ENCODE measurements around the gene TMCC1.

TMCC1 gene

GRCh38 chr3:129607391-129608068 lies 286.0 kb downstream of the TMCC1 start:
- no peak overlapping the region for H3K27ac ChIP-seq
- TF ChIP-seq, protein P1, sequence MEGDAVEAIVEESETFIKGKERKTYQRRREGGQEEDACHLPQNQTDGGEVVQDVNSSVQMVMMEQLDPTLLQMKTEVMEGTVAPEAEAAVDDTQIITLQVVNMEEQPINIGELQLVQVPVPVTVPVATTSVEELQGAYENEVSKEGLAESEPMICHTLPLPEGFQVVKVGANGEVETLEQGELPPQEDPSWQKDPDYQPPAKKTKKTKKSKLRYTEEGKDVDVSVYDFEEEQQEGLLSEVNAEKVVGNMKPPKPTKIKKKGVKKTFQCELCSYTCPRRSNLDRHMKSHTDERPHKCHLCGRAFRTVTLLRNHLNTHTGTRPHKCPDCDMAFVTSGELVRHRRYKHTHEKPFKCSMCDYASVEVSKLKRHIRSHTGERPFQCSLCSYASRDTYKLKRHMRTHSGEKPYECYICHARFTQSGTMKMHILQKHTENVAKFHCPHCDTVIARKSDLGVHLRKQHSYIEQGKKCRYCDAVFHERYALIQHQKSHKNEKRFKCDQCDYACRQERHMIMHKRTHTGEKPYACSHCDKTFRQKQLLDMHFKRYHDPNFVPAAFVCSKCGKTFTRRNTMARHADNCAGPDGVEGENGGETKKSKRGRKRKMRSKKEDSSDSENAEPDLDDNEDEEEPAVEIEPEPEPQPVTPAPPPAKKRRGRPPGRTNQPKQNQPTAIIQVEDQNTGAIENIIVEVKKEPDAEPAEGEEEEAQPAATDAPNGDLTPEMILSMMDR (conservative IDR thresholded peaks at IDR 0.05), result no peak

GRCh38 chr3:129606636-129607390 lies 286.7 kb downstream of the TMCC1 start, which contains the start of gene PLXND1:
PLXND1 (minus strand) TSS chr3:129606676; CDS start chr3:129606639, 37 bp downstream.
- H3K27ac ChIP-seq, result no peak within 1 kb of the TSS

GRCh38 chr3:129605922-129606635 lies 287.4 kb downstream of the TMCC1 start:
- TF ChIP-seq, protein P1 (conservative IDR thresholded peaks at IDR 0.05), result no peak
- H3K27ac ChIP-seq, result no peak overlapping the region

More at GRCh38 chr3:129606636-129607390, 286.7 kb downstream of the TMCC1 start, which contains the start of gene PLXND1:
- TF ChIP-seq, protein P1 (conservative IDR thresholded peaks at IDR 0.05), result no peak

DNA sequence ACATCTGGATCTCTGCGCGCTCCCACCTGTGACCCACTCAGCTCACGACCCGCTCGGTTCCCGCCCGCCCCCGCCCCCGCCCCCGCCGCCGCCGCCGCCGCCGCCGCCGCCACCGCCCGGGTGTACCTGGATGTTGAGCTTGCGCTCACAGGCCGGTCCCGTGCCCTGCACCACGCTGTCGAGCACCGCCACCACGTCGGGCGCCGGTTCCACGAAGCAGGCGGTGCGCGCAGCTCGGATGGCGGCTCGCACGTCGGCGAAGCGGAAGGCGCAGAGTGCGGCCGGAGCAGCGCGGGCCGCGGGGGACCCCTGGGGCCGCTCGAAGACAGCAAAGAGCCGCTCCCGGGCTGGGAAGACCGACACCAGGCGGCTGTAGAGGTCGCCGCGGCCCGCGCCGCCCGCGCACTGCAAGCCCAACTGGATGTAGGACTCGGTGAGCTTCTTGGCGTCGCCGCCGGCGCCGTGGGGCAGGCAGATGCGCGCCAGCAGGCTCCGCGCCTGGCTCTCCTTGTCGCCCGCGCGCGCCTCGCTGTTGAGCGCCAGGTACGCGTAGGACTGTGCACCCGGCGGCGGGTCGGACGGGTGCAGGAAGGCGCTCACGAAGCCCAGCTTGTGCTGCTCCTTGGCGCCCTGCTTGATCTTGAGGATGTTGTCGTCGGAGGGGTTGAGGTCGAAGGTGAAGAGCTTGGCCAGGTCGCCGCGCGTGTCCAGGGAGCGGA lies 288.1 kb downstream of the TMCC1 start:
- TF ChIP-seq, protein P1 (conservative IDR thresholded peaks at IDR 0.05), result no peak

GRCh38 chr3:129604767-129605166 lies 288.7 kb downstream of the TMCC1 start:
- H3K27ac ChIP-seq, result no peak overlapping the region
- TF ChIP-seq, protein P1 (conservative IDR thresholded peaks at IDR 0.05), result no peak

More for the DNA sequence above, 288.1 kb downstream of the TMCC1 start:
- H3K27ac ChIP-seq, result no peak overlapping the region

- H3K27ac ChIP-seq, result no peak overlapping the region
- TF ChIP-seq, protein P1 (conservative IDR thresholded peaks at IDR 0.05), result no peak
Measured at GRCh38 chr3:129603991-129604749, 289.3 kb downstream of the TMCC1 start.
